DND-41 (cell line): ENCODE measurements around the gene NECTIN1.

Experiments used
- EZH2 ChIP-seq: IDR thresholded peaks from 3 replicates; pipeline ENCODE4 v1.6.1; 2012; ENCODE audit warnings: borderline replicate concordance, low read depth, mild to moderate bottlenecking, moderate library complexity, low read length, inconsistent platforms; ENCODE audit not compliant: severe bottlenecking
- TF ChIP-seq, protein P1 (sequence below): IDR thresholded peaks from 2 replicates; pipeline ENCODE4 v1.5.1; 2012; ENCODE audit warnings: borderline replicate concordance, low read length, moderate library complexity, mild to moderate bottlenecking; ENCODE audit not compliant: poor library complexity, severe bottlenecking; ENCODE audit errors: extremely low read depth

DNA sequence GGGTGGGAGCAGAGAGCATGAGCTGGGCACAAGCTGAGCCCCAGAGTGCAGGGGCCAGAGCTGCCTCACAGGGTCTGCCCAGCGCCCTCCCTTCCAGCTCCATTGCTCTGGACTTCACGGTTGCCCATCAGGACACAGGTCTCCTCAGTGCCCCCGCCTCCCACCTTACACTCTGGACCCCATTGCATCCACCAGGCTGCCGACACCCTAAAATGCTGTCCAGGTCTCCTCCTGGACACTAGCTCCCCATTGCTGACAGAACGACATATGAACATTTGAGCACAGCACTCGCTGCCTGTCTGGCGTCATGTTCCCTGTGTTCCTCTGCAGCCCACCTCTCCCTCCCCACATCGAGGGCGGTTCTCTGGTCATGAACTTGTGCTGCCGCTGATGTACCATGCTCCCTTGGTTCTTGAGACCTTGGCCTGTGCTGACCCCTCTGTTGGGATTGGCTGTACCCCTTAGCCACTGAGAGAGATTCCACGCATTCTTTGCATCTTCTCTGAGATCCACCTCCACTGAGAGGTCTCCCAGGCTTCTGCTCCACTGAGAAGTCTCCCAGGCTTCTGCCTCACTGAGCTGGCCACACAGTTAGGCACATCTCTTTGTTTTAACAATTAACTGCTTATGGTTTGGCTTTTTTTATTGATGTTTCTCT lies 34.2 kb upstream of the NECTIN1 start:
- TF ChIP-seq, protein P1, sequence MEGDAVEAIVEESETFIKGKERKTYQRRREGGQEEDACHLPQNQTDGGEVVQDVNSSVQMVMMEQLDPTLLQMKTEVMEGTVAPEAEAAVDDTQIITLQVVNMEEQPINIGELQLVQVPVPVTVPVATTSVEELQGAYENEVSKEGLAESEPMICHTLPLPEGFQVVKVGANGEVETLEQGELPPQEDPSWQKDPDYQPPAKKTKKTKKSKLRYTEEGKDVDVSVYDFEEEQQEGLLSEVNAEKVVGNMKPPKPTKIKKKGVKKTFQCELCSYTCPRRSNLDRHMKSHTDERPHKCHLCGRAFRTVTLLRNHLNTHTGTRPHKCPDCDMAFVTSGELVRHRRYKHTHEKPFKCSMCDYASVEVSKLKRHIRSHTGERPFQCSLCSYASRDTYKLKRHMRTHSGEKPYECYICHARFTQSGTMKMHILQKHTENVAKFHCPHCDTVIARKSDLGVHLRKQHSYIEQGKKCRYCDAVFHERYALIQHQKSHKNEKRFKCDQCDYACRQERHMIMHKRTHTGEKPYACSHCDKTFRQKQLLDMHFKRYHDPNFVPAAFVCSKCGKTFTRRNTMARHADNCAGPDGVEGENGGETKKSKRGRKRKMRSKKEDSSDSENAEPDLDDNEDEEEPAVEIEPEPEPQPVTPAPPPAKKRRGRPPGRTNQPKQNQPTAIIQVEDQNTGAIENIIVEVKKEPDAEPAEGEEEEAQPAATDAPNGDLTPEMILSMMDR = no peak
- TF ChIP-seq EZH2 = no peak
